Ovary (tissue), 9 donors: ENCODE results near the gene ADRM1. TPM values are rescaled to one million over a fixed set of nuclear protein-coding genes. Genes with fewer than 3 reads are reported as not detected.
A peak's percentile ranks its signal among the peaks of the same experiment; 100 is the strongest.

Experiments used
- DNase-seq, 5 donors: peaks; one replicate each; pipeline ENCODE4 v3.0.0-alpha.2; 2019 to 2020
- H3K27ac ChIP-seq, 2 donors: fragments of 200-600 bp; one replicate each; pipeline versions ENCODE4 v1.5.1 to v1.8.0; 2019 to 2022
- H3K27me3 ChIP-seq: fragments of 200-600 bp; one replicate; pipeline ENCODE4 v1.8.0; 2022
- H3K36me3 ChIP-seq: fragments of 200-600 bp; sonication (generic); one replicate; pipeline ENCODE4 v1.5.1; 2019
- H3K4me1 ChIP-seq: one replicate; pipeline ENCODE4 v1.8.1; 2013; ENCODE audit warnings: mild to moderate bottlenecking, moderate library complexity; ENCODE audit not compliant: insufficient read depth
- H3K4me3 ChIP-seq: fragments of 200-600 bp; sonication (generic); one replicate; pipeline ENCODE4 v1.5.1; 2017
- H3K9me3 ChIP-seq, 2 donors: fragments of 200-600 bp in 1 of 2; sonication (generic) in 1 of 2; one replicate each; pipeline versions ENCODE4 v1.5.1 to v1.8.1; 2013 to 2019; ENCODE audit warnings: mild to moderate bottlenecking in 1 of 2, moderate library complexity in 1 of 2
- EP300 ChIP-seq: sonication (generic); formaldehyde crosslinking; IDR thresholded peaks from one replicate; pipeline ENCODE4 v1.6.1; 2017; ENCODE audit warnings: antibody characterized with exemption
- POLR2A ChIP-seq: fragments of 450-650 bp; IDR thresholded peaks from one replicate; pipeline ENCODE4 v1.6.1; 2017; ENCODE audit warnings: antibody characterized with exemption, mild to moderate bottlenecking, moderate library complexity
- WGBS, 3 donors: extraction: QIAGEN DNeasy Blood & Tissue Kit in 1 of 3; methylation state at CpG; one replicate each; pipeline versions ENCODE4 v1.1.5 to v1.1.7; 2013 to 2017; 5-methylcytosine and 5-hydroxymethylcytosine counted together
- intact Hi-C, 4 donors: fragments of 100-400 bp; cut with DNase I; formaldehyde crosslinking; loops; one replicate each; pipeline versions ENCODE4 v1.11.0 to v1.15.1; 2022 to 2023
- polyA plus RNA-seq, 2 donors: library from polyadenylated mRNA; stranded (reverse); fragments of 200-250 nt in 1 of 2; fragments of 350-450 nt in 1 of 2; fragmentation: Illumina TruSeq in 1 of 2; extraction: RNeasy Lipid Tissue Mini Kit (QIAGEN cat#74804) in 1 of 2; gene quantifications; one replicate each; pipeline ENCODE4 v1.2.3, GENCODE V29; 2013 to 2014
- total RNA-seq, 7 donors: library from RNA; depleted of rRNA in 2 of 7; stranded (reverse); fragments of >200 nt in 2 of 7; fragmentation: NEBNext Ultra II Directional in 3 of 7; extraction: Animal tissue kit (Norgen Biotek cat#: 25700) in 3 of 7; gene quantifications; one replicate each; pipeline versions ENCODE4 v1.1.0 to v1.2.4, GENCODE V29; 2016 to 2023
- TF ChIP-seq, protein P1 (sequence below), 3 donors: fragments of 450-650 bp in 2 of 3; fragments of 200-600 bp in 1 of 3; IDR thresholded peaks; one replicate each; pipeline versions ENCODE4 v1.5.1 to v1.8.0; 2016 to 2022; ENCODE audit warnings: antibody characterized with exemption in 3 of 3, mild to moderate bottlenecking in 1 of 3
- donor health status: DM: no; HTN: no; CAD: no; lungs with moderate emphysema.
- donor health status: DM: no; HTN: no; CAD: no.
- donor health status: Bipolar disorder and iron deficiency.
- donor health status: DM: yes; HTN: yes; CAD: no.
- donor health status: DM: no; HTN: no; CAD: no.
- donor health status: DM: yes; HTN: yes; CAD: no.

Gene ADRM1
- total and polyA plus RNA-seq, 9 donors: 7.8 to 109 (median 55.2) TPM

DNA sequence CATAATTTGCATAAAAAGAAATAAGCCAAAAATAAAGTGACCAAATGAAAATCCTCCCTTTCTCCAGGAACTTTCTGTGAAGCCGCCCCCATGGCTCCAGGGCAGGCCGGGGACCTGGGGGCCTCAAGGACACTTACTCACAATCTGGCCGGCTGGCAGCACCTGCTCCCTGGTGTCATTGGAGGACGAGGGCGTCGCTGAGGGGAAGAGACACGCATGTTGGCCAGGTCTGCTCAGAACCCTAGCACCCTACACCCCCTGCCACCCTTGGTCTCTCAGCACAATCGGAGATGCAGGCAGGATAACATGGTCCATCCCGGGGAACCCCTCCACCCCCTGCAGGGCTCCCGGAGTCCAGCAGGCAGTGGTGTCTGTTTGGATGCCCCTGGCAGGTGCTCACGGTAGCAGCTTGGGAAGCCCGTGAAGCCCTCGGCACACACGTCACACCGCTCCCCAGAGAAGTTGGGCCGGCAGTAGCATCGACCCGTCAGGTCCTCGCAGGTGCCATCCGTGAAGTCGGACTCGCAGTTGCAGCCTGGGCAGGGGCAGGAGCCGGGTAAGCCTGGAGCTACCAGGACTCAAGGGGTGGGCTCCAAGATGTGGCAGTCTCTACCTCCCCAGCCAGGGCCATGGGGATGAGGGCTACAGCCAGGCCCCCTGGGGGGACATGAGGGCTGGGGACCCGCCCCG lies 43.0 kb downstream of the ADRM1 start:
- H3K4me1 ChIP-seq: no peaks in the 10 kb centered on the region
- H3K4me3 ChIP-seq: no peak overlapping the region
- no peaks in the 10 kb centered on the region for H3K36me3 ChIP-seq
- H3K27ac ChIP-seq: no peak overlapping the region
- no peaks in the 10 kb centered on the region for H3K27me3 ChIP-seq
- 74 to 92% (median 90%) methylated on average over 25 of the region's 25 CpGs for WGBS, 3 donors
- intact Hi-C loops: no loop called here
- TF ChIP-seq EP300: no peak
- TF ChIP-seq, protein P1, sequence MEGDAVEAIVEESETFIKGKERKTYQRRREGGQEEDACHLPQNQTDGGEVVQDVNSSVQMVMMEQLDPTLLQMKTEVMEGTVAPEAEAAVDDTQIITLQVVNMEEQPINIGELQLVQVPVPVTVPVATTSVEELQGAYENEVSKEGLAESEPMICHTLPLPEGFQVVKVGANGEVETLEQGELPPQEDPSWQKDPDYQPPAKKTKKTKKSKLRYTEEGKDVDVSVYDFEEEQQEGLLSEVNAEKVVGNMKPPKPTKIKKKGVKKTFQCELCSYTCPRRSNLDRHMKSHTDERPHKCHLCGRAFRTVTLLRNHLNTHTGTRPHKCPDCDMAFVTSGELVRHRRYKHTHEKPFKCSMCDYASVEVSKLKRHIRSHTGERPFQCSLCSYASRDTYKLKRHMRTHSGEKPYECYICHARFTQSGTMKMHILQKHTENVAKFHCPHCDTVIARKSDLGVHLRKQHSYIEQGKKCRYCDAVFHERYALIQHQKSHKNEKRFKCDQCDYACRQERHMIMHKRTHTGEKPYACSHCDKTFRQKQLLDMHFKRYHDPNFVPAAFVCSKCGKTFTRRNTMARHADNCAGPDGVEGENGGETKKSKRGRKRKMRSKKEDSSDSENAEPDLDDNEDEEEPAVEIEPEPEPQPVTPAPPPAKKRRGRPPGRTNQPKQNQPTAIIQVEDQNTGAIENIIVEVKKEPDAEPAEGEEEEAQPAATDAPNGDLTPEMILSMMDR (IDR thresholded peaks at IDR 0.05): no peak
- TF ChIP-seq POLR2A: no peak
- no peaks in the 10 kb centered on the region for H3K9me3 ChIP-seq
- no peak for DNase-seq

DNA sequence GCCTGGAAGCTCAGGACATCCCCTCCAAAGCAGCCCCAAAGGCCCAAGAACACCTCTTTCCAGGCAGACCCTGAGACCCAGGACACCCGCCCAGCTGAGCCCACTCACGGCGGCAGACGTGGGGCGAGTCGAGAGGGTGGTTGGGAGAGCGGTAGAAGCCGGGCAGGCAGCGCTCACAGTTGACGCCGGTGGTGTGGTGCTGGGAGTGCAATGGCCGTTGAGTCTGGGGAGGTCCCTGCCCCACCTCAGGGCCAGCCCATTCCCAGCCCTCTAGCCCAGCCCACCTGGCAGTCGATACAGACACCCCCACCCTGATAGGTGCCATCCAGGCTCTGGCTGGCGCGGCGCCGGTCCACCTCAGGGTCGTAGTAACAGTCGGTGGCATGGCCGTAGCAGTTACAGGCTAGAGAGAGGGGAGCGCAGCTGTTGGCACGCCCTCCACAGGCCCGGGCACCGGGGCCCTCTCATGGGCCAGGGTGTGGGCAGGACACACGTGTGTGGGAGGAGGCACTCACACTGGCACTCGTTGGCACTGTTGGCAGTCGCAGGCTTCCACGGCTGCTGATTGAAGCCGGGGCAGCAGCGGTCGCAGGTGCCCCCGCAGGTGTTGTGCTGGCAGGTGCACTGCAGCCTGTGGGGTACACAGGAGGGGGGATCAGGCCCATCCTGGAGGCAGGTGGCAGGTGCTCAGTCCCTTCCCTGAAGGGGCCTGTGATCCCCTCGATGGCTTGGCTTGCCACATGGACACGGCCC lies 43.8 kb downstream of the ADRM1 start:
- peak in 1 of 5 donors; percentile 19 for DNase-seq
- no peaks in the 10 kb centered on the region for H3K36me3 ChIP-seq
- intact Hi-C loops: no loop called here
- WGBS, 3 donors: 90 to 94% (median 93%) methylated on average over 31 to 34 of the region's 34 CpGs
- TF ChIP-seq EP300: no peak
- TF ChIP-seq, protein P1 (IDR thresholded peaks at IDR 0.05): no peak
- TF ChIP-seq POLR2A: no peak
- no peaks in the 10 kb centered on the region for H3K9me3 ChIP-seq
- no peaks in the 10 kb centered on the region for H3K27me3 ChIP-seq
- no peak overlapping the region for H3K27ac ChIP-seq
- H3K4me3 ChIP-seq: no peak overlapping the region
- no peaks in the 10 kb centered on the region for H3K4me1 ChIP-seq

DNA sequence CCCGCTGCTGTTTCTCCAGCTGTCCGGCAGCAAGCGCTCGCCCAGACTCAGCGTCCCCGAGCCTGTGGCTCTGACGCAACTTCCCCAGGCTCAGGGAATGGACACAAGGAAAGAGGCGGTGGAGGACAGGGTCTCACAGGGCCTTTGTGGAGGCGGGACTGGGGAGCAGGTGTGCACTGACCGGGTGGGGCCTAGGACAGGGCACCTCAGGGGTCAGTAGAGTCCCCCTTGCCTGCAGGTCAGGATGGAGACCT lies 44.3 kb downstream of the ADRM1 start:
- Histone ChIP-seq H3K36me3 (no peaks in the 10 kb centered on the region), H3K4me3 (no peak overlapping the region), H3K9me3 (no peaks in the 10 kb centered on the region), H3K27ac (no peak overlapping the region), H3K4me1 (no peaks in the 10 kb centered on the region), H3K27me3 (no peaks in the 10 kb centered on the region)
- intact Hi-C loops: no loop called here
- TF ChIP-seq POLR2A: no peak
- WGBS, 3 donors: 94 to 98% (median 95%) methylated on average over 10 of the region's 10 CpGs
- DNase-seq: no peak

DNA sequence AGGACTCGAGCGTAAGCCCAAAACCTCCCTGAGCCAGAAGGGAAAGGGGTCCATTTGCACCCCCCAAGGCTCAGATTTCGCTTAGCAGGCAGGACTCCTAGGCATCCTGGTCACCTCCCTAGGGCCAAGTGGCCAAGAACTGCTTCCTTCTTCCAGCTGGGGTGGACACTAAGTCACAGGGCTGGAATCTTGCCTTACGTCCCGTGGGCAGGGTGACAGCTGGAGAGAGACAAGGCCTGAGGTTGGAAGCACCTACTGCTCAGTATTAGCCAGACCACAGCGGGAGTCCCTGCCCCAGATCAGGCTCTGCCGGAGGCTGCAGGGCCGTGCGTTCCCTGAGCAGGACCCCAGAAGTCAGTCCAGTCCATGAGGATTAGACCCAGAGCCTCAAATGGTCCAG lies 44.6 kb downstream of the ADRM1 start:
- no peaks in the 10 kb centered on the region for H3K4me1 ChIP-seq
- H3K4me3 ChIP-seq: no peak overlapping the region
- no peaks in the 10 kb centered on the region for H3K9me3 ChIP-seq
- intact Hi-C loops: no loop called here
- no peak for DNase-seq
- no peaks in the 10 kb centered on the region for H3K27me3 ChIP-seq
- TF ChIP-seq, protein P1 (IDR thresholded peaks at IDR 0.05): no peak
- TF ChIP-seq POLR2A: no peak
- TF ChIP-seq EP300: no peak
- 88 to 93% (median 91%) methylated on average over 8 to 9 of the region's 9 CpGs for WGBS, 3 donors
- no peak overlapping the region for H3K27ac ChIP-seq
- H3K36me3 ChIP-seq: no peaks in the 10 kb centered on the region

DNA sequence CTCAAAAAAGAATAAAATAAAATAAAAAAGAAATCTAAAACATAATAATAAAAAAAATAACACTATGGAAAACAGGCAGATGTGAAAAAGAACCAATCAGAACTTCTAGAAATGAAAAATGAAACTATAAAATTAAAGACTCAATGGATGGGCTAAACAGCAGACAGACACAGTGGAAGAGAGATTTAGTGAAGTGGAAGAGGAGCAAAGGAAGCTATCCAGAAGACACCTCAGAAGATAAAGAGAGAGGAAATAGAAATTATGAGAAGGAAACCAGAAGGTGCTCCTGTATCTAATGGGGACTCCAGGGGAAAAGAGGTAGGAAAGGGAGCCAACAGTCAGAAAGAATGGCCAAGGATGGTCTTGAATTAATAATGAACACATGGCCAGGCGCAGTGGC lies 45.8 kb downstream of the ADRM1 start:
- Histone ChIP-seq H3K27ac (no peak overlapping the region), H3K4me3 (no peak overlapping the region), H3K4me1 (no peaks in the 10 kb centered on the region), H3K9me3 (no peaks in the 10 kb centered on the region), H3K36me3 (no peaks in the 10 kb centered on the region), H3K27me3 (no peaks in the 10 kb centered on the region)
- TF ChIP-seq, protein P1 (IDR thresholded peaks at IDR 0.05): no peak
- TF ChIP-seq POLR2A (no peak), EP300 (no peak)
- intact Hi-C loops: no loop called here
- no peak for DNase-seq
- WGBS, 3 donors: 96 to 100% (median 100%) methylated on average over 1 of the region's 1 CpG
